Gastroesophageal sphincter (tissue), 3 donors: ENCODE data around the gene NNMT.
A peak's percentile ranks its signal among the peaks of the same experiment; 100 is the strongest.

ENCODE experiments used
- CTCF ChIP-seq, 4 experiments: fragments of 200-600 bp in 2 of 4; fragments of 450-650 bp in 2 of 4; sonication (generic) in 1 of 4; IDR thresholded peaks; one replicate each; pipeline ENCODE4 v1.5.1; 2017 to 2019; ENCODE audit warnings: antibody characterized with exemption in 4 of 4, mild to moderate bottlenecking in 2 of 4, moderate library complexity in 2 of 4
- EP300 ChIP-seq: sonication (generic); formaldehyde crosslinking; IDR thresholded peaks from one replicate; pipeline ENCODE4 v1.6.1; 2017; ENCODE audit warnings: antibody characterized with exemption, mild to moderate bottlenecking
- POLR2A ChIP-seq, 2 donors: fragments of 450-650 bp; IDR thresholded peaks; one replicate each; pipeline ENCODE4 v1.6.1; 2017; ENCODE audit warnings: antibody characterized with exemption in 2 of 2, mild to moderate bottlenecking in 2 of 2, moderate library complexity in 1 of 2
- POLR2AphosphoS5 ChIP-seq: sonication (generic); formaldehyde crosslinking; IDR thresholded peaks from one replicate; pipeline ENCODE4 v1.6.1; 2017; ENCODE audit warnings: antibody characterized with exemption

- no peak for TF ChIP-seq CTCF (IDR thresholded peaks at IDR 0.05)
- no peak for TF ChIP-seq POLR2A (IDR thresholded peaks at IDR 0.05)
- TF ChIP-seq POLR2AphosphoS5 = peak; percentile 79
- TF ChIP-seq EP300 = no peak
These were observed 11.5 kb downstream of the NNMT start for GRCh38 chr11:114307524-114308203.
